DND-41 (cell line): ENCODE results near the gene ATP5F1A.

Experiments used
- EZH2 ChIP-seq: IDR thresholded peaks from 3 replicates; pipeline ENCODE4 v1.6.1; 2012; ENCODE audit warnings: borderline replicate concordance, low read depth, mild to moderate bottlenecking, moderate library complexity, low read length, inconsistent platforms; ENCODE audit not compliant: severe bottlenecking
- TF ChIP-seq, protein P1 (sequence below): IDR thresholded peaks from 2 replicates; pipeline ENCODE4 v1.5.1; 2012; ENCODE audit warnings: borderline replicate concordance, low read length, moderate library complexity, mild to moderate bottlenecking; ENCODE audit not compliant: poor library complexity, severe bottlenecking; ENCODE audit errors: extremely low read depth

DNA sequence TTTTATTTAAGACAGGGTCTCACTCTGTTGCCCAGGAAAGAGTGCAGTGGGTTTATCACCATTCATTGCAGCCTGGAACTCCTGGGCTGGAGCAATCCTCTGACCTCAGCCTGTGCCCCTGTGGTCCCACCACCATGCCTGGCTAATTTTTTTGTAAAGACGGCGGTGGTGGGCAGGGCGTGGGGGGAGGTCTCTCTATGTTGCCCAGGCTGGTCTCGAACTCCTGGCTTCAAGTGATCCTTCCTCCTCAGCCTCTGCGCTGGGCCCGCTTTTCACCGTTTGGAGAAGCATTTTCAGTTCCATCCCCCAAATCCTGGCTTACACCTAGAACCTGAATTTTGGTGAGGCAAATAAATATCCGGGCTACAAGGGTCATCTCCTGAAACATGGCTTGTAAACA, 1.4 kb upstream of the ATP5F1A start:
- TF ChIP-seq, protein P1, sequence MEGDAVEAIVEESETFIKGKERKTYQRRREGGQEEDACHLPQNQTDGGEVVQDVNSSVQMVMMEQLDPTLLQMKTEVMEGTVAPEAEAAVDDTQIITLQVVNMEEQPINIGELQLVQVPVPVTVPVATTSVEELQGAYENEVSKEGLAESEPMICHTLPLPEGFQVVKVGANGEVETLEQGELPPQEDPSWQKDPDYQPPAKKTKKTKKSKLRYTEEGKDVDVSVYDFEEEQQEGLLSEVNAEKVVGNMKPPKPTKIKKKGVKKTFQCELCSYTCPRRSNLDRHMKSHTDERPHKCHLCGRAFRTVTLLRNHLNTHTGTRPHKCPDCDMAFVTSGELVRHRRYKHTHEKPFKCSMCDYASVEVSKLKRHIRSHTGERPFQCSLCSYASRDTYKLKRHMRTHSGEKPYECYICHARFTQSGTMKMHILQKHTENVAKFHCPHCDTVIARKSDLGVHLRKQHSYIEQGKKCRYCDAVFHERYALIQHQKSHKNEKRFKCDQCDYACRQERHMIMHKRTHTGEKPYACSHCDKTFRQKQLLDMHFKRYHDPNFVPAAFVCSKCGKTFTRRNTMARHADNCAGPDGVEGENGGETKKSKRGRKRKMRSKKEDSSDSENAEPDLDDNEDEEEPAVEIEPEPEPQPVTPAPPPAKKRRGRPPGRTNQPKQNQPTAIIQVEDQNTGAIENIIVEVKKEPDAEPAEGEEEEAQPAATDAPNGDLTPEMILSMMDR: no peak
- no peak for TF ChIP-seq EZH2
